GM23338 (cell line): ENCODE data around the gene BCAS1. TPM values are rescaled to one million over a fixed set of nuclear protein-coding genes. Genes with fewer than 3 reads are reported as not detected.

ENCODE experiments used
- ATAC-seq: fragments of 200-7000 bp; cut with Tn5 transposase; 3 replicates; pipeline ENCODE4 v1.9.1; 2020
- DNase-seq: peaks from one replicate; pipeline ENCODE4 v3.0.0-alpha.2; 2015; ENCODE audit warnings: low spot score
- H2AFZ ChIP-seq: fragments of 200-600 bp; sonication (generic); 2 replicates; pipeline ENCODE4 v1.8.0; 2016; ENCODE audit warnings: antibody characterized with exemption, mild to moderate bottlenecking, moderate library complexity
- H3F3A ChIP-seq: fragments of 200-600 bp; sonication (generic); replicated peaks from 2 replicates; pipeline ENCODE4 v1.8.0; 2017; ENCODE audit warnings: antibody characterized with exemption, mixed run types, low read depth
- H3K27ac ChIP-seq: fragments of 200-600 bp; sonication (generic); 2 replicates; pipeline ENCODE4 v1.6.1; 2016; ENCODE audit warnings: low read depth
- H3K27me3 ChIP-seq: fragments of 200-600 bp; sonication (generic); 2 replicates; pipeline ENCODE4 v1.8.0; 2016; ENCODE audit warnings: mild to moderate bottlenecking, mixed run types, moderate library complexity; ENCODE audit not compliant: insufficient read depth
- H3K36me3 ChIP-seq: fragments of 200-600 bp; sonication (generic); 2 replicates; pipeline ENCODE4 v1.8.0; 2016; ENCODE audit warnings: mild to moderate bottlenecking; ENCODE audit not compliant: insufficient read depth
- H3K4me1 ChIP-seq: fragments of 200-600 bp; sonication (generic); 2 replicates; pipeline ENCODE4 v1.8.0; 2016; ENCODE audit warnings: mild to moderate bottlenecking, moderate library complexity; ENCODE audit not compliant: insufficient read depth
- H3K4me2 ChIP-seq: fragments of 200-600 bp; sonication (generic); 2 replicates; pipeline ENCODE4 v1.7.1; 2017; ENCODE audit warnings: mixed run types
- H3K4me3 ChIP-seq: fragments of 200-600 bp; sonication (generic); 2 replicates; pipeline ENCODE4 v1.6.1; 2016; ENCODE audit warnings: mixed run types
- H3K79me2 ChIP-seq: fragments of 200-600 bp; sonication (generic); replicated peaks from 2 replicates; pipeline ENCODE4 v1.8.0; 2017; ENCODE audit warnings: mild to moderate bottlenecking; ENCODE audit not compliant: insufficient read depth
- H3K9me2 ChIP-seq: fragments of 200-600 bp; sonication (generic); 2 replicates; pipeline ENCODE4 v1.8.0; 2017; ENCODE audit not compliant: insufficient read depth
- H4K20me1 ChIP-seq: fragments of 200-600 bp; sonication (generic); replicated peaks from 2 replicates; pipeline ENCODE4 v1.8.0; 2017; ENCODE audit warnings: mild to moderate bottlenecking; ENCODE audit not compliant: insufficient read depth
- H3K27ac Mint-ChIP-seq: 2 replicates; pipeline ENCODE4 v1.8.0; 2020; ENCODE audit warnings: inconsistent platforms, mild to moderate bottlenecking, moderate library complexity, mixed read lengths
- H3K27me3 Mint-ChIP-seq: 3 replicates; pipeline ENCODE4 v1.8.0; 2022; ENCODE audit warnings: low read depth, mild to moderate bottlenecking, moderate library complexity, mixed read lengths, inconsistent platforms; ENCODE audit not compliant: insufficient read depth, poor library complexity
- H3K36me3 Mint-ChIP-seq: 3 replicates; pipeline ENCODE4 v1.8.0; 2021; ENCODE audit warnings: low read depth, mild to moderate bottlenecking, inconsistent platforms, moderate library complexity, mixed read lengths
- H3K4me1 Mint-ChIP-seq: 3 replicates; pipeline ENCODE4 v1.8.0; 2020; ENCODE audit warnings: mild to moderate bottlenecking, inconsistent platforms, mixed read lengths
- H3K4me3 Mint-ChIP-seq: 3 replicates; pipeline ENCODE4 v1.8.0; 2021; ENCODE audit warnings: moderate library complexity, mild to moderate bottlenecking, inconsistent platforms, mixed read lengths
- H3K9me3 Mint-ChIP-seq: 3 replicates; pipeline ENCODE4 v1.8.0; 2020; ENCODE audit warnings: moderate library complexity, mild to moderate bottlenecking, inconsistent platforms, mixed read lengths
- CREB1 ChIP-seq: fragments of 250-450 bp; sonication (Bioruptor Pico); IDR thresholded peaks from 2 replicates; pipeline ENCODE4 v1.5.0; 2020; ENCODE audit warnings: low read depth, mild to moderate bottlenecking, moderate library complexity
- ETS1 ChIP-seq: IDR thresholded peaks from 2 replicates; pipeline ENCODE4 v1.6.1; 2016; ENCODE audit warnings: antibody characterized with exemption
- EZH2 ChIP-seq: fragments of 200-600 bp; sonication (generic); IDR thresholded peaks from one replicate; pipeline ENCODE4 v1.8.0; 2017; ENCODE audit warnings: antibody characterized with exemption, mild to moderate bottlenecking, low read depth; ENCODE audit not compliant: unreplicated experiment
- EZH2phosphoT487 ChIP-seq: fragments of 200-600 bp; sonication (generic); IDR thresholded peaks from one replicate; pipeline ENCODE4 v1.8.1; 2018; ENCODE audit warnings: antibody characterized with exemption; ENCODE audit not compliant: unreplicated experiment
- JUNB ChIP-seq: IDR thresholded peaks from one replicate; pipeline ENCODE4 v1.6.1; 2016; ENCODE audit warnings: antibody characterized with exemption; ENCODE audit not compliant: unreplicated experiment
- NANOG ChIP-seq: IDR thresholded peaks from 2 replicates; pipeline ENCODE4 v1.6.1; 2016; ENCODE audit warnings: antibody characterized with exemption, borderline replicate concordance
- POLR2AphosphoS5 ChIP-seq: IDR thresholded peaks from 2 replicates; pipeline ENCODE4 v1.6.1; 2016; ENCODE audit warnings: antibody characterized with exemption, low read depth
- REST ChIP-seq: IDR thresholded peaks from one replicate; pipeline ENCODE4 v1.6.1; 2018; ENCODE audit warnings: antibody characterized with exemption; ENCODE audit not compliant: unreplicated experiment
- STAT1 ChIP-seq: IDR thresholded peaks from one replicate; pipeline ENCODE4 v1.6.1; 2016; ENCODE audit warnings: antibody characterized with exemption; ENCODE audit not compliant: unreplicated experiment
- ZNF114 ChIP-seq: fragments of 250-450 bp; sonication (Bioruptor Pico); IDR thresholded peaks from 2 replicates; pipeline ENCODE4 v1.5.0; 2020; ENCODE audit warnings: mild to moderate bottlenecking, moderate library complexity
- polyA plus RNA-seq: library from polyadenylated mRNA; unstranded; fragments of >200 nt; fragmentation: Nextera tagmentation; extraction: Ambion mirVana; gene quantifications from 2 replicates; pipeline ENCODE4 v1.2.1, GENCODE V29; 2016
- total RNA-seq: library from RNA; depleted of rRNA; stranded (reverse); fragments of >200 nt; shearing (Covaris generic); gene quantifications from 2 replicates; pipeline ENCODE4 v1.2.3, GENCODE V29; 2014
- TF ChIP-seq, protein P1 (sequence below): fragments of 250-450 bp; sonication (Bioruptor Pico); IDR thresholded peaks from 2 replicates; pipeline ENCODE4 v1.5.0; 2020; ENCODE audit warnings: mild to moderate bottlenecking, moderate library complexity

The BCAS1 gene
- total and polyA plus RNA-seq, 2 experiments from 2014 or later: 0.17 to 0.19 TPM

DNA sequence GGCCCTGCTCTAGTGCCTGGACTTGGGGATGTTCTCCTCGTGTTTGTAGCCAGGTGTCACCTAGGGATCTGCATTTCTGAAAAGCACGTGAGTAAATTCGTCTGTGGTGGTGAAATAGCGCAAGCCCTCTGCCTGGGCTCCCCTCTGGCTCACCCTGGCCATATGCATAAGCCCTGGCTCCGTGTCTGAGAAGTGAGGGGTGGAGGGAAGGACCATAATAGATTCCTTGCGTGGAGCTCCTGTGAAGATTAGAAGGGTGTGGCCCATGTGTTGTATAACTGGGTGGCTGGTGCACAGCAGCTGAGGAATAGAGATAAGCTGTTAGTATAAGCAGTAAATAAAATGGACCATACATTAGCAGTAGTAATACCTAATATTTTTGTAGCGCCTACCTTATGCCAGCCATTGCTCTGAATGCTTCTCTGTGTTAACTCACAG is 4.8 kb downstream of the BCAS1 start:
- ATAC-seq (no peak), DNase-seq (no peak)
- TF ChIP-seq NANOG (no peak), EZH2 (no peak), EZH2phosphoT487 (no peak), CREB1 (CRISPR knock-in tag) (no peak)
- TF ChIP-seq, protein P1, sequence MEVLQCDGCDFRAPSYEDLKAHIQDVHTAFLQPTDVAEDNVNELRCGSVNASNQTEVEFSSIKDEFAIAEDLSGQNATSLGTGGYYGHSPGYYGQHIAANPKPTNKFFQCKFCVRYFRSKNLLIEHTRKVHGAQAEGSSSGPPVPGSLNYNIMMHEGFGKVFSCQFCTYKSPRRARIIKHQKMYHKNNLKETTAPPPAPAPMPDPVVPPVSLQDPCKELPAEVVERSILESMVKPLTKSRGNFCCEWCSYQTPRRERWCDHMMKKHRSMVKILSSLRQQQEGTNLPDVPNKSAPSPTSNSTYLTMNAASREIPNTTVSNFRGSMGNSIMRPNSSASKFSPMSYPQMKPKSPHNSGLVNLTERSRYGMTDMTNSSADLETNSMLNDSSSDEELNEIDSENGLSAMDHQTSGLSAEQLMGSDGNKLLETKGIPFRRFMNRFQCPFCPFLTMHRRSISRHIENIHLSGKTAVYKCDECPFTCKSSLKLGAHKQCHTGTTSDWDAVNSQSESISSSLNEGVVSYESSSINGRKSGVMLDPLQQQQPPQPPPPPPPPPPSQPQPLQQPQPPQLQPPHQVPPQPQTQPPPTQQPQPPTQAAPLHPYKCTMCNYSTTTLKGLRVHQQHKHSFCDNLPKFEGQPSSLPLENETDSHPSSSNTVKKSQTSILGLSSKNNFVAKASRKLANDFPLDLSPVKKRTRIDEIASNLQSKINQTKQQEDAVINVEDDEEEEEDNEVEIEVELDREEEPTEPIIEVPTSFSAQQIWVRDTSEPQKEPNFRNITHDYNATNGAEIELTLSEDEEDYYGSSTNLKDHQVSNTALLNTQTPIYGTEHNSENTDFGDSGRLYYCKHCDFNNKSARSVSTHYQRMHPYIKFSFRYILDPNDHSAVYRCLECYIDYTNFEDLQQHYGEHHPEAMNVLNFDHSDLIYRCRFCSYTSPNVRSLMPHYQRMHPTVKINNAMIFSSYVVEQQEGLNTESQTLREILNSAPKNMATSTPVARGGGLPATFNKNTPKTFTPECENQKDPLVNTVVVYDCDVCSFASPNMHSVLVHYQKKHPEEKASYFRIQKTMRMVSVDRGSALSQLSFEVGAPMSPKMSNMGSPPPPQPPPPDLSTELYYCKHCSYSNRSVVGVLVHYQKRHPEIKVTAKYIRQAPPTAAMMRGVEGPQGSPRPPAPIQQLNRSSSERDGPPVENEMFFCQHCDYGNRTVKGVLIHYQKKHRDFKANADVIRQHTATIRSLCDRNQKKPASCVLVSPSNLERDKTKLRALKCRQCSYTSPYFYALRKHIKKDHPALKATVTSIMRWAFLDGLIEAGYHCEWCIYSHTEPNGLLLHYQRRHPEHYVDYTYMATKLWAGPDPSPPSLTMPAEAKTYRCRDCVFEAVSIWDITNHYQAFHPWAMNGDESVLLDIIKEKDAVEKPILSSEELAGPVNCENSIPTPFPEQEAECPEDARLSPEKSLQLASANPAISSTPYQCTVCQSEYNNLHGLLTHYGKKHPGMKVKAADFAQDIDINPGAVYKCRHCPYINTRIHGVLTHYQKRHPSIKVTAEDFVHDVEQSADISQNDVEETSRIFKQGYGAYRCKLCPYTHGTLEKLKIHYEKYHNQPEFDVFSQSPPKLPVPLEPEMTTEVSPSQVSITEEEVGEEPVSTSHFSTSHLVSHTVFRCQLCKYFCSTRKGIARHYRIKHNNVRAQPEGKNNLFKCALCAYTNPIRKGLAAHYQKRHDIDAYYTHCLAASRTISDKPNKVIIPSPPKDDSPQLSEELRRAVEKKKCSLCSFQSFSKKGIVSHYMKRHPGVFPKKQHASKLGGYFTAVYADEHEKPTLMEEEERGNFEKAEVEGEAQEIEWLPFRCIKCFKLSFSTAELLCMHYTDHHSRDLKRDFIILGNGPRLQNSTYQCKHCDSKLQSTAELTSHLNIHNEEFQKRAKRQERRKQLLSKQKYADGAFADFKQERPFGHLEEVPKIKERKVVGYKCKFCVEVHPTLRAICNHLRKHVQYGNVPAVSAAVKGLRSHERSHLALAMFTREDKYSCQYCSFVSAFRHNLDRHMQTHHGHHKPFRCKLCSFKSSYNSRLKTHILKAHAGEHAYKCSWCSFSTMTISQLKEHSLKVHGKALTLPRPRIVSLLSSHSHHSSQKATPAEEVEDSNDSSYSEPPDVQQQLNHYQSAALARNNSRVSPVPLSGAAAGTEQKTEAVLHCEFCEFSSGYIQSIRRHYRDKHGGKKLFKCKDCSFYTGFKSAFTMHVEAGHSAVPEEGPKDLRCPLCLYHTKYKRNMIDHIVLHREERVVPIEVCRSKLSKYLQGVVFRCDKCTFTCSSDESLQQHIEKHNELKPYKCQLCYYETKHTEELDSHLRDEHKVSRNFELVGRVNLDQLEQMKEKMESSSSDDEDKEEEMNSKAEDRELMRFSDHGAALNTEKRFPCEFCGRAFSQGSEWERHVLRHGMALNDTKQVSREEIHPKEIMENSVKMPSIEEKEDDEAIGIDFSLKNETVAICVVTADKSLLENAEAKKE (CRISPR knock-in tag): no peak
- H3K4me3 ChIP-seq: no peak overlapping the region
- H3K9me2 ChIP-seq: no peaks in the 10 kb centered on the region
- H3K79me2 ChIP-seq: no peaks in the 10 kb centered on the region
- Mint-ChIP-seq H3K9me3 (no peaks in the 10 kb centered on the region), H3K27me3 (peaks cover 4% of the 10 kb centered on the region), H3K27ac (no peak overlapping the region), H3K36me3 (no peaks in the 10 kb centered on the region), H3K4me1 (peaks cover 43% of the 10 kb centered on the region), H3K4me3 (no peak overlapping the region)
- H3K27ac ChIP-seq: no peak overlapping the region
- H3K4me2 ChIP-seq: no peak overlapping the region
- peak overlapping the region; percentile 7; the same call in 1 of the 2 replicates for H2AFZ ChIP-seq
- no peaks in the 10 kb centered on the region; the same call in 1 of the 2 replicates for H3F3A ChIP-seq
- peaks cover 36% of the 10 kb centered on the region for H3K4me1 ChIP-seq
- no peaks in the 10 kb centered on the region for H3K27me3 ChIP-seq
- H4K20me1 ChIP-seq: no peaks in the 10 kb centered on the region
- H3K36me3 ChIP-seq: no peaks in the 10 kb centered on the region

DNA sequence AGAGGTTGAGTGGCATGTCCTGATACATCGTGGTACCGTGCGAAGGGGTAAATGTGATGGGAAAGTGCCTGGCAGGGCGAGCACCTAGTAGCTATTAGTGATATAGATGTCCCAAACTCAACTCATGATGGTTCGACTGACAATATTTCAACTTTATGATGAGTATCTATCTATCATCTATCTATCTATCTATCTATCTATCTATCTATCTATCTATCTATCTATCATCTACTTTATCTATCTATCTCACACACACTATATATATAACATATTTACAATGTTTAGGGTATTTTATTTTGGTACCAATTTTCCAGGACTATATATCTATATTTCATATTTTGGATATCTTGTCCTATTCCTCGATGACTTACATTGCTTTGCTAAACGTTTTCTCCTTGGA is 5.5 kb downstream of the BCAS1 start:
- H3K9me2 ChIP-seq: no peaks in the 10 kb centered on the region
- no peak overlapping the region for H3K4me2 ChIP-seq
- no peak for DNase-seq
- no peaks in the 10 kb centered on the region for H3K36me3 ChIP-seq
- no peak overlapping the region for H3K4me3 Mint-ChIP-seq
- H3K27ac ChIP-seq: no peak overlapping the region
- peaks cover 36% of the 10 kb centered on the region for H3K4me1 Mint-ChIP-seq
- no peak overlapping the region for H3K27ac Mint-ChIP-seq
- peaks cover 32% of the 10 kb centered on the region for H3K4me1 ChIP-seq
- H3K36me3 Mint-ChIP-seq: no peaks in the 10 kb centered on the region
- no peaks in the 10 kb centered on the region; the same call in 1 of the 2 replicates for H3F3A ChIP-seq
- H3K27me3 Mint-ChIP-seq: peaks cover 6% of the 10 kb centered on the region
- no peak for ATAC-seq
- H2AFZ ChIP-seq: peak overlapping the region; percentile 63; the same call in 1 of the 2 replicates
- H3K4me3 ChIP-seq: no peak overlapping the region
- H3K79me2 ChIP-seq: no peaks in the 10 kb centered on the region
- no peaks in the 10 kb centered on the region for H3K27me3 ChIP-seq
- no peaks in the 10 kb centered on the region for H3K9me3 Mint-ChIP-seq
- H4K20me1 ChIP-seq: no peaks in the 10 kb centered on the region
- TF ChIP-seq NANOG: no peak
- TF ChIP-seq ETS1: no peak
- no peak for TF ChIP-seq POLR2AphosphoS5
- no peak for TF ChIP-seq REST
- TF ChIP-seq ZNF114 (CRISPR knock-in tag): no peak
- TF ChIP-seq EZH2: no peak
- no peak for TF ChIP-seq STAT1
- TF ChIP-seq JUNB: no peak
